ENCODE data around the gene TRPM3.

DNA sequence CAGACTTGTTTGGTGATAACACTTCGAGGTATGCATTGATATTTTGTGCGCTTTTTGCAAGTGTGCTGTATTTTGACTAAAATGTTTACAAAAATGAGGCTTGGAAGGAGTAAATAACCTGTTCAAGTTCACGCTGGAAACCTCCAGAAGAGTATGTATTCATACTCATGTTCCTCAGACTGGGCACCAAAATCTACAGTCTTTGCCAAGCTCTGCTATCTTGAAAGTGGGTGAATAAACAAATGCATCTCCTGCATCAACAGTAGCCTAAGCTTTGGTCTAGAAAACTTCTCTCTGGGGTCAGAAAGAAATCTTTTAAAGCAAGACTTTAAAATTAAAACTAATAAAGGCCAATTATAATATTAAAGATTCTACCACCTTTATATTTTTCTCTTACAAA is 157.9 kb downstream of the TRPM3 start:
- TF ChIP-seq, protein P1, sequence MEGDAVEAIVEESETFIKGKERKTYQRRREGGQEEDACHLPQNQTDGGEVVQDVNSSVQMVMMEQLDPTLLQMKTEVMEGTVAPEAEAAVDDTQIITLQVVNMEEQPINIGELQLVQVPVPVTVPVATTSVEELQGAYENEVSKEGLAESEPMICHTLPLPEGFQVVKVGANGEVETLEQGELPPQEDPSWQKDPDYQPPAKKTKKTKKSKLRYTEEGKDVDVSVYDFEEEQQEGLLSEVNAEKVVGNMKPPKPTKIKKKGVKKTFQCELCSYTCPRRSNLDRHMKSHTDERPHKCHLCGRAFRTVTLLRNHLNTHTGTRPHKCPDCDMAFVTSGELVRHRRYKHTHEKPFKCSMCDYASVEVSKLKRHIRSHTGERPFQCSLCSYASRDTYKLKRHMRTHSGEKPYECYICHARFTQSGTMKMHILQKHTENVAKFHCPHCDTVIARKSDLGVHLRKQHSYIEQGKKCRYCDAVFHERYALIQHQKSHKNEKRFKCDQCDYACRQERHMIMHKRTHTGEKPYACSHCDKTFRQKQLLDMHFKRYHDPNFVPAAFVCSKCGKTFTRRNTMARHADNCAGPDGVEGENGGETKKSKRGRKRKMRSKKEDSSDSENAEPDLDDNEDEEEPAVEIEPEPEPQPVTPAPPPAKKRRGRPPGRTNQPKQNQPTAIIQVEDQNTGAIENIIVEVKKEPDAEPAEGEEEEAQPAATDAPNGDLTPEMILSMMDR (IDR thresholded peaks at IDR 0.05; ENCODE audit: low read length) = no peak
- no peak for TF ChIP-seq EZH2phosphoT487 (IDR thresholded peaks at IDR 0.05; ENCODE audit: low read length)
- no peak for TF ChIP-seq EZH2 (optimal IDR thresholded peaks at IDR 0.05; ENCODE audit: low read depth, low read length)
